A549 (cell line): Measurements from ENCODE around the gene PELI3.
"Not testable (repeated sequence)": the region's sequence is repeated elsewhere in the genome, so short reads cannot be mapped to it uniquely, and the experiment has no call there.

Experiments
- BHLHE40 ChIP-seq: IDR thresholded peaks from 2 replicates; pipeline ENCODE4 v1.6.1; 2012; ENCODE audit warnings: low read depth, low read length, inconsistent platforms
- CEBPB ChIP-seq, 2 experiments: fragments of >200 bp in 1 of 2; sonication (Bioruptor Twin) in 1 of 2; formaldehyde crosslinking in 1 of 2; IDR thresholded peaks; 2 replicates each; pipeline ENCODE4 v1.6.1; 2012 to 2016
- CHD4 ChIP-seq: fragments of 200-600 bp; sonication (generic); IDR thresholded peaks from 2 replicates; pipeline ENCODE4 v1.6.1; 2016; ENCODE audit warnings: antibody characterized with exemption, mild to moderate bottlenecking, borderline replicate concordance
- EHMT2 ChIP-seq: fragments of 200-600 bp; sonication (generic); IDR thresholded peaks from 2 replicates; pipeline ENCODE4 v1.6.1; 2016; ENCODE audit warnings: antibody characterized with exemption, low read depth, mild to moderate bottlenecking, moderate library complexity
- EP300 ChIP-seq, 2 experiments: fragments of >200 bp; sonication (Bioruptor Twin); formaldehyde crosslinking; IDR thresholded peaks; 2 replicates in 1 of 2; 3 replicates in 1 of 2; pipeline ENCODE4 v1.6.1; 2016 to 2017
- KDM1A ChIP-seq: fragments of 200-600 bp; sonication (generic); IDR thresholded peaks from 2 replicates; pipeline ENCODE4 v1.6.1; 2016; ENCODE audit warnings: low read depth, mild to moderate bottlenecking
- MAFK ChIP-seq: fragments of 450-650 bp; IDR thresholded peaks from 2 replicates; pipeline ENCODE4 v1.6.1; 2014; ENCODE audit not compliant: partially characterized antibody
- NR3C1 ChIP-seq: fragments of >200 bp; sonication (Bioruptor Twin); formaldehyde crosslinking; IDR thresholded peaks from 3 replicates; pipeline ENCODE4 v1.6.1; 2017
- POLR2A ChIP-seq: IDR thresholded peaks from 2 replicates; pipeline ENCODE4 v1.6.1; 2012; ENCODE audit warnings: mild to moderate bottlenecking, low read length
- RAD21 ChIP-seq, 2 experiments: fragments of >200 bp in 1 of 2; sonication (Bioruptor Twin) in 1 of 2; formaldehyde crosslinking in 1 of 2; IDR thresholded peaks in 1 of 2; conservative IDR thresholded peaks in 1 of 2; 2 replicates in 1 of 2; 3 replicates in 1 of 2; pipeline ENCODE4 v1.6.1; 2012 to 2018; ENCODE audit warnings: inconsistent platforms in 1 of 2
- SMC3 ChIP-seq: fragments of >200 bp; sonication (Bioruptor Twin); formaldehyde crosslinking; IDR thresholded peaks from 3 replicates; pipeline ENCODE4 v1.6.1; 2018; ENCODE audit warnings: inconsistent platforms
- TF ChIP-seq, protein P1 (sequence below): fragments of >200 bp; sonication (Bioruptor Twin); formaldehyde crosslinking; IDR thresholded peaks from 3 replicates; pipeline ENCODE4 v1.5.1; 2016
- TF ChIP-seq, protein P2 (sequence below): fragments of 200-600 bp; sonication (generic); IDR thresholded peaks from 2 replicates; pipeline ENCODE4 v1.6.1; 2016; ENCODE audit warnings: antibody characterized with exemption, mild to moderate bottlenecking, moderate library complexity
- TF ChIP-seq, protein P3 (sequence below): fragments of >200 bp; sonication (Bioruptor Twin); formaldehyde crosslinking; IDR thresholded peaks from 3 replicates; pipeline ENCODE4 v1.6.1; 2016

GRCh38 chr11:66431871-66432329 lies 34.8 kb upstream of the PELI3 start:
- TF ChIP-seq POLR2A; EHMT2; CEBPB (IDR thresholded peaks at IDR 0.05); RAD21 (conservative IDR thresholded peaks at IDR 0.05 in 1 of 2, IDR thresholded peaks at IDR 0.05 in 1 of 2); EP300 (IDR thresholded peaks at IDR 0.05); CHD4; BHLHE40; SMC3; KDM1A; NR3C1; MAFK: not testable (repeated sequence)
- TF ChIP-seq, protein P1, sequence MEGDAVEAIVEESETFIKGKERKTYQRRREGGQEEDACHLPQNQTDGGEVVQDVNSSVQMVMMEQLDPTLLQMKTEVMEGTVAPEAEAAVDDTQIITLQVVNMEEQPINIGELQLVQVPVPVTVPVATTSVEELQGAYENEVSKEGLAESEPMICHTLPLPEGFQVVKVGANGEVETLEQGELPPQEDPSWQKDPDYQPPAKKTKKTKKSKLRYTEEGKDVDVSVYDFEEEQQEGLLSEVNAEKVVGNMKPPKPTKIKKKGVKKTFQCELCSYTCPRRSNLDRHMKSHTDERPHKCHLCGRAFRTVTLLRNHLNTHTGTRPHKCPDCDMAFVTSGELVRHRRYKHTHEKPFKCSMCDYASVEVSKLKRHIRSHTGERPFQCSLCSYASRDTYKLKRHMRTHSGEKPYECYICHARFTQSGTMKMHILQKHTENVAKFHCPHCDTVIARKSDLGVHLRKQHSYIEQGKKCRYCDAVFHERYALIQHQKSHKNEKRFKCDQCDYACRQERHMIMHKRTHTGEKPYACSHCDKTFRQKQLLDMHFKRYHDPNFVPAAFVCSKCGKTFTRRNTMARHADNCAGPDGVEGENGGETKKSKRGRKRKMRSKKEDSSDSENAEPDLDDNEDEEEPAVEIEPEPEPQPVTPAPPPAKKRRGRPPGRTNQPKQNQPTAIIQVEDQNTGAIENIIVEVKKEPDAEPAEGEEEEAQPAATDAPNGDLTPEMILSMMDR = not testable (repeated sequence)
- TF ChIP-seq, protein P2, sequence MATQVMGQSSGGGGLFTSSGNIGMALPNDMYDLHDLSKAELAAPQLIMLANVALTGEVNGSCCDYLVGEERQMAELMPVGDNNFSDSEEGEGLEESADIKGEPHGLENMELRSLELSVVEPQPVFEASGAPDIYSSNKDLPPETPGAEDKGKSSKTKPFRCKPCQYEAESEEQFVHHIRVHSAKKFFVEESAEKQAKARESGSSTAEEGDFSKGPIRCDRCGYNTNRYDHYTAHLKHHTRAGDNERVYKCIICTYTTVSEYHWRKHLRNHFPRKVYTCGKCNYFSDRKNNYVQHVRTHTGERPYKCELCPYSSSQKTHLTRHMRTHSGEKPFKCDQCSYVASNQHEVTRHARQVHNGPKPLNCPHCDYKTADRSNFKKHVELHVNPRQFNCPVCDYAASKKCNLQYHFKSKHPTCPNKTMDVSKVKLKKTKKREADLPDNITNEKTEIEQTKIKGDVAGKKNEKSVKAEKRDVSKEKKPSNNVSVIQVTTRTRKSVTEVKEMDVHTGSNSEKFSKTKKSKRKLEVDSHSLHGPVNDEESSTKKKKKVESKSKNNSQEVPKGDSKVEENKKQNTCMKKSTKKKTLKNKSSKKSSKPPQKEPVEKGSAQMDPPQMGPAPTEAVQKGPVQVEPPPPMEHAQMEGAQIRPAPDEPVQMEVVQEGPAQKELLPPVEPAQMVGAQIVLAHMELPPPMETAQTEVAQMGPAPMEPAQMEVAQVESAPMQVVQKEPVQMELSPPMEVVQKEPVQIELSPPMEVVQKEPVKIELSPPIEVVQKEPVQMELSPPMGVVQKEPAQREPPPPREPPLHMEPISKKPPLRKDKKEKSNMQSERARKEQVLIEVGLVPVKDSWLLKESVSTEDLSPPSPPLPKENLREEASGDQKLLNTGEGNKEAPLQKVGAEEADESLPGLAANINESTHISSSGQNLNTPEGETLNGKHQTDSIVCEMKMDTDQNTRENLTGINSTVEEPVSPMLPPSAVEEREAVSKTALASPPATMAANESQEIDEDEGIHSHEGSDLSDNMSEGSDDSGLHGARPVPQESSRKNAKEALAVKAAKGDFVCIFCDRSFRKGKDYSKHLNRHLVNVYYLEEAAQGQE = not testable (repeated sequence)
- TF ChIP-seq, protein P3, sequence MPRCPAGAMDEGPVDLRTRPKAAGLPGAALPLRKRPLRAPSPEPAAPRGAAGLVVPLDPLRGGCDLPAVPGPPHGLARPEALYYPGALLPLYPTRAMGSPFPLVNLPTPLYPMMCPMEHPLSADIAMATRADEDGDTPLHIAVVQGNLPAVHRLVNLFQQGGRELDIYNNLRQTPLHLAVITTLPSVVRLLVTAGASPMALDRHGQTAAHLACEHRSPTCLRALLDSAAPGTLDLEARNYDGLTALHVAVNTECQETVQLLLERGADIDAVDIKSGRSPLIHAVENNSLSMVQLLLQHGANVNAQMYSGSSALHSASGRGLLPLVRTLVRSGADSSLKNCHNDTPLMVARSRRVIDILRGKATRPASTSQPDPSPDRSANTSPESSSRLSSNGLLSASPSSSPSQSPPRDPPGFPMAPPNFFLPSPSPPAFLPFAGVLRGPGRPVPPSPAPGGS = not testable (repeated sequence)
